22Rv1 (cell line): Measurements from ENCODE around the gene SH3RF3.

Experiments used
- H3K27ac ChIP-seq: fragments of 450-650 bp; 2 replicates; pipeline ENCODE4 v1.5.1; 2017
- ZFX ChIP-seq: fragments of 450-650 bp; IDR thresholded peaks from 2 replicates; pipeline ENCODE4 v1.6.1; 2017; ENCODE audit warnings: antibody characterized with exemption, borderline replicate concordance
- TF ChIP-seq, protein P1 (sequence below): fragments of 450-650 bp; IDR thresholded peaks from 2 replicates; pipeline ENCODE4 v1.5.1; 2017; ENCODE audit warnings: mild to moderate bottlenecking

SH3RF3 gene

GRCh38 chr2:109421642-109422041 lies 292.6 kb downstream of the SH3RF3 start:
- no peak for TF ChIP-seq ZFX
- TF ChIP-seq, protein P1, sequence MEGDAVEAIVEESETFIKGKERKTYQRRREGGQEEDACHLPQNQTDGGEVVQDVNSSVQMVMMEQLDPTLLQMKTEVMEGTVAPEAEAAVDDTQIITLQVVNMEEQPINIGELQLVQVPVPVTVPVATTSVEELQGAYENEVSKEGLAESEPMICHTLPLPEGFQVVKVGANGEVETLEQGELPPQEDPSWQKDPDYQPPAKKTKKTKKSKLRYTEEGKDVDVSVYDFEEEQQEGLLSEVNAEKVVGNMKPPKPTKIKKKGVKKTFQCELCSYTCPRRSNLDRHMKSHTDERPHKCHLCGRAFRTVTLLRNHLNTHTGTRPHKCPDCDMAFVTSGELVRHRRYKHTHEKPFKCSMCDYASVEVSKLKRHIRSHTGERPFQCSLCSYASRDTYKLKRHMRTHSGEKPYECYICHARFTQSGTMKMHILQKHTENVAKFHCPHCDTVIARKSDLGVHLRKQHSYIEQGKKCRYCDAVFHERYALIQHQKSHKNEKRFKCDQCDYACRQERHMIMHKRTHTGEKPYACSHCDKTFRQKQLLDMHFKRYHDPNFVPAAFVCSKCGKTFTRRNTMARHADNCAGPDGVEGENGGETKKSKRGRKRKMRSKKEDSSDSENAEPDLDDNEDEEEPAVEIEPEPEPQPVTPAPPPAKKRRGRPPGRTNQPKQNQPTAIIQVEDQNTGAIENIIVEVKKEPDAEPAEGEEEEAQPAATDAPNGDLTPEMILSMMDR, result no peak

GRCh38 chr2:109422071-109422757 lies 293.2 kb downstream of the SH3RF3 start:
- H3K27ac ChIP-seq, result no peak overlapping the region
- TF ChIP-seq, protein P1, result no peak
- TF ChIP-seq ZFX, result no peak

More at GRCh38 chr2:109421642-109422041, 292.6 kb downstream of the SH3RF3 start:
- no peak overlapping the region for H3K27ac ChIP-seq

DNA sequence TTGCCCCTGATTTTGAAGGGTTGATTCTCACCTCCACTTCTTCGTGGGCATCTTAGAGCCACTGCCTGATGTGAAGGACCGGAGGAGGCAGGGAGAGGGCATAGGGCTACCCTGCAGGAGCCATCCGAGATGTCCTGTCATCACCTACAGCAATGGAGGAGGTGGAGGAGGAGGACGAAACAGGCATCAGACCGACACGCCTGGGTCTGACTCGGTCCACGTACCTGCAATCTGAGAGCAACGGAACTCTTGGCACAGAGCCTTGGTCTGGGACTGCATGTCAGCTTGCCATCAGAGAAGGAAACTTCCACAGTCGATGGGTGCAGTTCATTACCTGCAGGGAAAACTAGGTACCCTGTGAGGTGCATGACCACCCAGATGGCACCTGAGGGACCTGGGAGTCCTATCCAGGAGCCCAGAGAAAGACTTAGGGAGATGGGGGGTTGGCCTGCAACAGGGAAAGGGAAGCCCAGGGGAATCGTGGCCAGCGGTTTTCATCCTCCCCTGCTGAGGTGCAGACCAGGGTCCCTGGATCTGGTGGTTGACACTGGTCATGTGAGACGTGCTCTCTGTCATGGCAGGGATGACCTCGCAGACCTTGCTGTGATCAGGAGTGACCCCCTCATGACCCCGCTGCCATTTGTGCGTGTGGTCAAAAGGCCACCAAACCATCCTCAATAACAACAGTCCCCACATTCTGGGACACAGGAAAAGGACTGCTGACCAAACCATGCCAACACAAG lies 293.9 kb downstream of the SH3RF3 start:
- H3K27ac ChIP-seq, result no peak overlapping the region
- TF ChIP-seq, protein P1, result no peak
- no peak for TF ChIP-seq ZFX

- no peak overlapping the region for H3K27ac ChIP-seq
- TF ChIP-seq ZFX, result no peak
- TF ChIP-seq, protein P1, result no peak
Observed at GRCh38 chr2:109423556-109424359, 294.8 kb downstream of the SH3RF3 start.

GRCh38 chr2:109425411-109425810 lies 296.4 kb downstream of the SH3RF3 start:
- no peak overlapping the region for H3K27ac ChIP-seq
- TF ChIP-seq ZFX, result no peak
- TF ChIP-seq, protein P1, result no peak

DNA sequence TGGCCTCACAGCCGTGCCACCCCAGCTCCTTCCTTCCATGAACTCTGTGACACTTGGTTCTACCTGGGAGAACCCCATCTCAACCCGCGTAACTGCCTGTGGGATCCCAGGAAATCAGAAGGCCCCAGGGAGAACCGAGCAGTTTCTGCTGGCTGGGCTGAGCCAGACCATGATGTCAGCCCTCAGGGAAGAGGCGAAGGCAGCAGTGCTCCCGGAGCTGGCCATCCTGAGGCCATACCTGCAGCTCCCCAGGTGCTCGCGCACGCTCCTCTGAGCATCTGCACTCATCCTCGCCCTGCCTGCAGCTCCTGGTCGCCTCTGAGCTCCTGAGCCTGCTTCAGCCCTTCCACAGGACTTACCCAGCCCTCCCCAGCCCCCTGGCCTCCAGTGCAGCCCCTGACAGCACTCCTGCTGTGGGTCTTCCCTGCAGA lies 298.7 kb downstream of the SH3RF3 start:
- H3K27ac ChIP-seq, result no peak overlapping the region
- TF ChIP-seq, protein P1, result no peak
- no peak for TF ChIP-seq ZFX
